ENCODE data around the gene LNP1. TPM values are rescaled to one million over a fixed set of nuclear protein-coding genes. Genes with fewer than 3 reads are reported as not detected.

LNP1 gene
- total RNA-seq, 2 experiments from 2014 or later: 1.7 to 1.9 TPM

DNA sequence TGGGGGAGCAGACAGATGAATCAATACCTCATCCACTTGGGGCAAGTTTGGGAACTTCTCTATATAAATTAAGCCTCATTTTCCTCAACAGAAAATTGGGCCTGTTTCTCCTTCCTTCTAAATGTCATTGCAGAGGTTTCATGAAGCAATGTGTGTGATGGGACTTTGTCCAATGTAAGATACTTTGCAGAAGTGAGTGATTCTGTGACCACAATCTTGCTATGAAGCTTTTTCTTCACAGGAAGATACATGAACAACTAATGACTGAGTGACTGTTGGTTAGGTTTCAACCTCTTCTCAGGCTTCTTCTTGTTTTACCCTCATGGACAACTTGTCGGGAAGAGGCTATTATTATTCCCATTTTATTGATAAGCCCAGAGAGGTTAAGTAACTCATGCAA, 102.1 kb downstream of the LNP1 start:
- H3K4me3 Mint-ChIP-seq: no peak overlapping the region
- DNase-seq: no peak
- H3K27ac Mint-ChIP-seq: no peak overlapping the region
- H3K27me3 Mint-ChIP-seq: peaks cover 36% of the 10 kb centered on the region
- no peaks in the 10 kb centered on the region for H3K9me3 Mint-ChIP-seq
- no peaks in the 10 kb centered on the region for H3K36me3 Mint-ChIP-seq
- H3K4me1 Mint-ChIP-seq: no peaks in the 10 kb centered on the region

Other genes with a start within 250 kb of the LNP1 start
- 10 to 100 TPM; 18.3 to 21.2 TPM for gene TBC1D23, start 140.5 kb upstream of the LNP1 start, total RNA-seq
- gene NIT2, start 66.8 kb upstream of the LNP1 start, total RNA-seq: 10 to 100 TPM; 75.7 to 81.6 TPM
- gene TOMM70, start 450 bp upstream of the LNP1 start, total RNA-seq: 10 to 100 TPM; 68.8 to 70.8 TPM
- gene TMEM45A, start 91.1 kb downstream of the LNP1 start, total RNA-seq: 1 to 10 TPM; 3.0 to 3.2 TPM
- not detected for gene ADGRG7, start 208.1 kb downstream of the LNP1 start, total RNA-seq

All from activated naive CD8-positive, alpha-beta T cell treated with anti-CD3 and anti-CD28 coated beads for 36 hours (primary cell).